Suprapubic skin (tissue), 4 donors: Measurements from ENCODE around the gene OR52K2. TPM values are rescaled to one million over a fixed set of nuclear protein-coding genes. Genes with fewer than 3 reads are reported as not detected.

ENCODE experiments used
- total RNA-seq, 4 donors: library from RNA; depleted of rRNA; stranded (reverse); fragments of >200 nt; gene quantifications; one replicate each; pipeline ENCODE4 v1.1.0, GENCODE V29; 2016

The OR52K2 gene
- total RNA-seq, 4 donors from 2014 or later, result not detected

Other genes with a start within 250 kb of the OR52K2 start
- not detected for gene OR52B4, start 80.9 kb upstream of the OR52K2 start, total RNA-seq
- gene TRIM21, start 55.6 kb upstream of the OR52K2 start, total RNA-seq, result 10 to 100 TPM in 3 of 4 donors, 1 to 10 TPM in 1; 9.6 to 13.4 (median 12.0) TPM
- under 1 TPM in 1 of 4 donors, not detected in 3; 0.85 TPM for gene OR52K1, start 33.4 kb downstream of the OR52K2 start, total RNA-seq
- not detected for gene OR52M1, start 95.9 kb downstream of the OR52K2 start, total RNA-seq
- not detected for gene OR52I2, start 132.4 kb downstream of the OR52K2 start, total RNA-seq
- not detected for gene OR52I1, start 144.7 kb downstream of the OR52K2 start, total RNA-seq
- gene TRIM68, start 158.9 kb downstream of the OR52K2 start, total RNA-seq, result 10 to 100 TPM in 1 of 4 donors, 1 to 10 TPM in 3; 5.6 to 16.6 (median 7.4) TPM
- not detected for gene OR51D1, start 188.2 kb downstream of the OR52K2 start, total RNA-seq
- under 1 TPM in 2 of 4 donors, not detected in 2; 0.24 to 0.34 TPM for gene OR51E1, start 194.7 kb downstream of the OR52K2 start, total RNA-seq
- gene OR51E2, start 248.6 kb downstream of the OR52K2 start, total RNA-seq, result not detected